ENCODE results near the gene HTR3B. TPM values are rescaled to one million over a fixed set of nuclear protein-coding genes. Genes with fewer than 3 reads are reported as not detected.

Gene HTR3B
- total RNA-seq, 2 donors from 2014 or later, result not detected

- 88% methylated on average over 4 of the region's 4 CpGs; no CpG with 5 or more reads in 1 of the 2 experiments for WGBS, 2 experiments (ENCODE audit: insufficient coverage in 1 of 2, insufficient read length in 1 of 2)
- Histone ChIP-seq H3K27ac (ENCODE audit: low read depth, low read length) (no peak overlapping the region), H3K4me1 (ENCODE audit: control insufficient read depth, insufficient read depth, low read length) (no peaks in the 10 kb centered on the region), H3K9me3 (ENCODE audit: control insufficient read depth, low read length) (no peaks in the 10 kb centered on the region), H3K4me3 (ENCODE audit: low read length) (no peak overlapping the region), H3K9ac (ENCODE audit: extremely low read depth, low read length, poor library complexity, severe bottlenecking) (no peak overlapping the region), H3K27me3 (ENCODE audit: control insufficient read depth, insufficient read depth, low read length, poor library complexity, severe bottlenecking) (no peaks in the 10 kb centered on the region), H3K36me3 (ENCODE audit: control insufficient read depth, insufficient read depth, low read length) (no peaks in the 10 kb centered on the region)
- Mint-ChIP-seq H3K4me3 (no peak overlapping the region), H3K27me3 (ENCODE audit: insufficient read depth) (peaks cover 4% of the 10 kb centered on the region), H3K27ac (peak overlapping the region; percentile 11), H3K36me3 (ENCODE audit: low read depth) (no peaks in the 10 kb centered on the region), H3K4me1 (peaks cover 11% of the 10 kb centered on the region), H3K9me3 (no peaks in the 10 kb centered on the region)
- TF ChIP-seq, protein P1, sequence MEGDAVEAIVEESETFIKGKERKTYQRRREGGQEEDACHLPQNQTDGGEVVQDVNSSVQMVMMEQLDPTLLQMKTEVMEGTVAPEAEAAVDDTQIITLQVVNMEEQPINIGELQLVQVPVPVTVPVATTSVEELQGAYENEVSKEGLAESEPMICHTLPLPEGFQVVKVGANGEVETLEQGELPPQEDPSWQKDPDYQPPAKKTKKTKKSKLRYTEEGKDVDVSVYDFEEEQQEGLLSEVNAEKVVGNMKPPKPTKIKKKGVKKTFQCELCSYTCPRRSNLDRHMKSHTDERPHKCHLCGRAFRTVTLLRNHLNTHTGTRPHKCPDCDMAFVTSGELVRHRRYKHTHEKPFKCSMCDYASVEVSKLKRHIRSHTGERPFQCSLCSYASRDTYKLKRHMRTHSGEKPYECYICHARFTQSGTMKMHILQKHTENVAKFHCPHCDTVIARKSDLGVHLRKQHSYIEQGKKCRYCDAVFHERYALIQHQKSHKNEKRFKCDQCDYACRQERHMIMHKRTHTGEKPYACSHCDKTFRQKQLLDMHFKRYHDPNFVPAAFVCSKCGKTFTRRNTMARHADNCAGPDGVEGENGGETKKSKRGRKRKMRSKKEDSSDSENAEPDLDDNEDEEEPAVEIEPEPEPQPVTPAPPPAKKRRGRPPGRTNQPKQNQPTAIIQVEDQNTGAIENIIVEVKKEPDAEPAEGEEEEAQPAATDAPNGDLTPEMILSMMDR (conservative IDR thresholded peaks at IDR 0.05), result no peak
- DNase-seq, result no peak
These were observed 45.3 kb downstream of the HTR3B start for GRCh38 chr11:113949891-113950290.

DNA sequence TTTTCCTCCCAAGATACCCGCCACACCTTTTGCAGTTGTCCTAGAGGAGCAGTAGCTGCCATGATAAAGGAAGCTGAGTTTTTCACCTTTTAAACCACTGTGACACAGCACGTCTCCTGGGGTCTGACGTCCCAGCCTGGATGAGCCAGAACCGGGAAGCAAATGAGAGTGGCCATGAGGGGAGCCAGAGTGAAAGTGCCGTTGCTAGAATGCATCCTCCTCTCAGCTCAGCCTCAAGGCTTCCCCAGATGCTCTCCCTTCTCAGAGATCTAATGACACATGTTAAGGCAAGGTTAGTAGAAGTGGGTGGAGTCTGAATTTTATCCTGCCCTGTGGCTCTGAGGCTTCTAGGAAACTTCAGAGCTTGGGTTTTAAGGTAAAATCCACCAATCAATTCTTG lies 46.9 kb downstream of the HTR3B start:
- H3K27ac Mint-ChIP-seq, result peak overlapping the region; percentile 67
- no peak overlapping the region for H3K4me3 ChIP-seq (ENCODE audit: low read length)
- H3K4me1 Mint-ChIP-seq, result peaks cover 11% of the 10 kb centered on the region
- H3K27ac ChIP-seq (ENCODE audit: low read depth, low read length), result no peak overlapping the region
- no peaks in the 10 kb centered on the region for H3K36me3 ChIP-seq (ENCODE audit: control insufficient read depth, insufficient read depth, low read length)
- no peaks in the 10 kb centered on the region for H3K9me3 Mint-ChIP-seq
- no peak overlapping the region for H3K9ac ChIP-seq (ENCODE audit: extremely low read depth, low read length, poor library complexity, severe bottlenecking)
- TF ChIP-seq, protein P1 (conservative IDR thresholded peaks at IDR 0.05), result peak; percentile 14
- H3K4me3 Mint-ChIP-seq, result no peak overlapping the region
- H3K27me3 ChIP-seq (ENCODE audit: control insufficient read depth, insufficient read depth, low read length, poor library complexity, severe bottlenecking), result no peaks in the 10 kb centered on the region
- no peaks in the 10 kb centered on the region for H3K36me3 Mint-ChIP-seq (ENCODE audit: low read depth)
- H3K9me3 ChIP-seq (ENCODE audit: control insufficient read depth, low read length), result no peaks in the 10 kb centered on the region
- peak; percentile 70 for DNase-seq
- H3K4me1 ChIP-seq (ENCODE audit: control insufficient read depth, insufficient read depth, low read length), result no peaks in the 10 kb centered on the region
- WGBS, 2 experiments (ENCODE audit: insufficient coverage in 1 of 2, insufficient read length in 1 of 2), result 73 to 76% methylated on average over 4 to 5 of the region's 5 CpGs
- peaks cover 4% of the 10 kb centered on the region for H3K27me3 Mint-ChIP-seq (ENCODE audit: insufficient read depth)

- H3K27me3 ChIP-seq (ENCODE audit: control insufficient read depth, insufficient read depth, low read length, poor library complexity, severe bottlenecking), result no peaks in the 10 kb centered on the region
- Mint-ChIP-seq H3K9me3 (no peaks in the 10 kb centered on the region), H3K4me1 (peaks cover 11% of the 10 kb centered on the region)
These were observed 47.5 kb downstream of the HTR3B start for GRCh38 chr11:113952070-113952469.

More at GRCh38 chr11:113952070-113952469, 47.5 kb downstream of the HTR3B start:
- Histone ChIP-seq H3K36me3 (ENCODE audit: control insufficient read depth, insufficient read depth, low read length) (no peaks in the 10 kb centered on the region), H3K9ac (ENCODE audit: extremely low read depth, low read length, poor library complexity, severe bottlenecking) (no peak overlapping the region), H3K4me1 (ENCODE audit: control insufficient read depth, insufficient read depth, low read length) (no peaks in the 10 kb centered on the region), H3K27ac (ENCODE audit: low read depth, low read length) (no peak overlapping the region), H3K4me3 (ENCODE audit: low read length) (no peak overlapping the region), H3K9me3 (ENCODE audit: control insufficient read depth, low read length) (no peaks in the 10 kb centered on the region)
- 90 to 94% methylated on average over 3 to 10 of the region's 10 CpGs for WGBS, 2 experiments (ENCODE audit: insufficient coverage in 1 of 2, insufficient read length in 1 of 2)
- no peak for DNase-seq
- Mint-ChIP-seq H3K27ac (no peak overlapping the region), H3K4me3 (no peak overlapping the region), H3K36me3 (ENCODE audit: low read depth) (no peaks in the 10 kb centered on the region), H3K27me3 (ENCODE audit: insufficient read depth) (peaks cover 4% of the 10 kb centered on the region)
- TF ChIP-seq, protein P1 (conservative IDR thresholded peaks at IDR 0.05), result no peak

Measured in endodermal cell (in vitro differentiated cells).